GM18861 (cell line): Measurements from ENCODE around the gene NWD2.
A peak's percentile ranks its signal among the peaks of the same experiment; 100 is the strongest.
"Not testable (repeated sequence)": the region's sequence is repeated elsewhere in the genome, so short reads cannot be mapped to it uniquely, and the experiment has no call there.

Experiments used
- ATAC-seq: cut with Tn5 transposase; IDR thresholded peaks from one replicate; pipeline ENCODE4 v1.9.1; 2021; ENCODE audit not compliant: unreplicated experiment

Gene NWD2

GRCh38 chr4:37392521-37393255, 148.1 kb downstream of the NWD2 start:
- ATAC-seq, result no peak

- no peak for ATAC-seq
Measured at GRCh38 chr4:37393321-37393720, 148.8 kb downstream of the NWD2 start.

GRCh38 chr4:37393889-37394288, 149.3 kb downstream of the NWD2 start:
- peak; percentile 84 for ATAC-seq

- ATAC-seq, result no peak
Measured at GRCh38 chr4:37397505-37397904, 153.0 kb downstream of the NWD2 start.

- peak; percentile 86 for ATAC-seq
Measured at GRCh38 chr4:37400241-37400881, 155.8 kb downstream of the NWD2 start.

- not testable (repeated sequence) for ATAC-seq
Measured at GRCh38 chr4:37407938-37408826, 163.6 kb downstream of the NWD2 start.

GRCh38 chr4:37413612-37414011, 169.1 kb downstream of the NWD2 start:
- not testable (repeated sequence) for ATAC-seq

GRCh38 chr4:37415845-37416369, 171.4 kb downstream of the NWD2 start:
- ATAC-seq, result no peak

GRCh38 chr4:37421614-37422013, 177.1 kb downstream of the NWD2 start:
- no peak for ATAC-seq

GRCh38 chr4:37422102-37422501, 177.6 kb downstream of the NWD2 start:
- ATAC-seq, result no peak

- ATAC-seq, result no peak
Measured at GRCh38 chr4:37422638-37423037, 178.1 kb downstream of the NWD2 start.

GRCh38 chr4:37423310-37423709, 178.8 kb downstream of the NWD2 start:
- no peak for ATAC-seq

- ATAC-seq, result no peak
Measured at GRCh38 chr4:37424753-37425152, 180.2 kb downstream of the NWD2 start.

- ATAC-seq, result no peak
Measured at GRCh38 chr4:37425857-37426256, 181.3 kb downstream of the NWD2 start.

- ATAC-seq, result no peak
Measured at GRCh38 chr4:37427193-37427592, 182.7 kb downstream of the NWD2 start.

- no peak for ATAC-seq
Measured at GRCh38 chr4:37429906-37430305, 185.4 kb downstream of the NWD2 start.

- ATAC-seq, result no peak
Measured at GRCh38 chr4:37430718-37431416, 186.3 kb downstream of the NWD2 start.

- ATAC-seq, result peak; percentile 91
Measured at GRCh38 chr4:37431417-37431743, 186.8 kb downstream of the NWD2 start.

- no peak for ATAC-seq
Measured at GRCh38 chr4:37434469-37434868, 189.9 kb downstream of the NWD2 start.

- no peak for ATAC-seq
Measured at GRCh38 chr4:37436546-37436945, 192.0 kb downstream of the NWD2 start.

GRCh38 chr4:37437163-37437562, 192.6 kb downstream of the NWD2 start:
- no peak for ATAC-seq
